Spleen (tissue), 11 donors: ENCODE measurements around the gene PIGW. TPM values are rescaled to one million over a fixed set of nuclear protein-coding genes. Genes with fewer than 3 reads are reported as not detected.

Source experiments
- DNase-seq: peaks from one replicate; pipeline ENCODE4 v3.0.0-alpha.2; 2020
- H3K27ac ChIP-seq, 8 donors: fragments of 200-600 bp; sonication (generic) in 7 of 8; 1 replicate in 4 of 8; 2 replicates in 4 of 8; pipeline versions ENCODE4 v1.5.0 to v1.8.0; 2016 to 2021; ENCODE audit warnings: inconsistent platforms in 4 of 8, mild to moderate bottlenecking in 4 of 8, moderate library complexity in 1 of 8
- H3K27me3 ChIP-seq, 7 donors: fragments of 200-600 bp; sonication (generic) in 6 of 7; replicated peaks in 1 of 7; 1 replicate in 4 of 7; 2 replicates in 3 of 7; pipeline versions ENCODE4 v1.5.0 to v1.8.0; 2016 to 2021; ENCODE audit warnings: inconsistent platforms in 3 of 7, mild to moderate bottlenecking in 1 of 7
- H3K36me3 ChIP-seq, 6 donors: fragments of 200-600 bp; sonication (generic) in 5 of 6; 1 replicate in 4 of 6; 2 replicates in 2 of 6; pipeline versions ENCODE4 v1.5.0 to v1.8.0; 2016 to 2021; ENCODE audit warnings: inconsistent platforms in 2 of 6
- H3K4me1 ChIP-seq, 6 donors: fragments of 200-600 bp; sonication (generic) in 5 of 6; 1 replicate in 3 of 6; 2 replicates in 3 of 6; pipeline versions ENCODE4 v1.5.0 to v1.8.0; 2016 to 2021; ENCODE audit warnings: inconsistent platforms in 3 of 6
- H3K4me3 ChIP-seq, 8 donors: fragments of 200-600 bp; sonication (generic) in 7 of 8; 1 replicate in 4 of 8; 2 replicates in 4 of 8; pipeline versions ENCODE4 v1.5.0 to v1.8.0; 2016 to 2021; ENCODE audit warnings: inconsistent platforms in 4 of 8, mild to moderate bottlenecking in 4 of 8, moderate library complexity in 2 of 8
- H3K9me3 ChIP-seq, 8 donors: fragments of 200-600 bp; sonication (generic) in 7 of 8; 1 replicate in 4 of 8; 2 replicates in 4 of 8; pipeline versions ENCODE4 v1.5.0 to v1.8.0; 2016 to 2021; ENCODE audit warnings: inconsistent platforms in 4 of 8
- POLR2A ChIP-seq, 3 donors: fragments of 450-650 bp; IDR thresholded peaks; one replicate each; pipeline ENCODE4 v1.5.1; 2017; ENCODE audit warnings: antibody characterized with exemption in 3 of 3, mild to moderate bottlenecking in 1 of 3
- POLR2AphosphoS5 ChIP-seq, 3 donors: sonication (generic); formaldehyde crosslinking; IDR thresholded peaks; one replicate each; pipeline ENCODE4 v1.5.1; 2017; ENCODE audit warnings: antibody characterized with exemption in 3 of 3
- WGBS, 5 donors: extraction: QIAGEN DNeasy Blood & Tissue Kit in 3 of 5; methylation state at CpG; one replicate each; pipeline versions ENCODE4 v1.1.5 to v1.1.7; 2013 to 2018; 5-methylcytosine and 5-hydroxymethylcytosine counted together
- intact Hi-C: fragments of 100-400 bp; cut with DNase I; formaldehyde crosslinking; loops from one replicate; pipeline ENCODE4 v1.15.0; 2023; ENCODE audit warnings: low total_unique reads
- polyA plus RNA-seq, 3 donors: library from polyadenylated mRNA; stranded (reverse); fragments of 200-250 nt; gene quantifications; one replicate each; pipeline ENCODE4 v1.2.1, GENCODE V29; 2013
- total RNA-seq, 7 donors: library from RNA; depleted of rRNA in 3 of 7; stranded (reverse); fragments of >200 nt in 3 of 7; fragmentation: NEBNext Ultra II Directional in 4 of 7; extraction: Animal tissue kit (Norgen Biotek cat#: 25700) in 4 of 7; gene quantifications; one replicate each; pipeline versions ENCODE4 v1.1.0 to v1.2.1, GENCODE V29; 2016 to 2021
- TF ChIP-seq, protein P1 (sequence below), 11 experiments: fragments of 200-600 bp in 7 of 11; fragments of 450-650 bp in 4 of 11; sonication (generic) in 4 of 11; IDR thresholded peaks in 8 of 11; conservative IDR thresholded peaks in 3 of 11; 1 replicate in 7 of 11; 2 replicates in 4 of 11; pipeline versions ENCODE4 v1.4.0 to v1.8.0; 2016 to 2021; ENCODE audit warnings: antibody characterized with exemption in 11 of 11, inconsistent platforms in 4 of 11, mild to moderate bottlenecking in 1 of 11
- donor health status: healthy with polysubstance abuse.
- donor health status: DM: no; HTN: no; CAD: no; lungs with moderate emphysema.
- donor health status: DM: no; HTN: no; CAD: no.
- donor health status: Bipolar disorder and iron deficiency.
- donor health status: healthy.
- donor health status: DM: no; HTN: no; CAD: no.
- donor health status: DM: yes; HTN: yes; CAD: no.

The PIGW gene
- total and polyA plus RNA-seq, 10 donors, result 3.3 to 7.7 (median 5.6) TPM

DNA sequence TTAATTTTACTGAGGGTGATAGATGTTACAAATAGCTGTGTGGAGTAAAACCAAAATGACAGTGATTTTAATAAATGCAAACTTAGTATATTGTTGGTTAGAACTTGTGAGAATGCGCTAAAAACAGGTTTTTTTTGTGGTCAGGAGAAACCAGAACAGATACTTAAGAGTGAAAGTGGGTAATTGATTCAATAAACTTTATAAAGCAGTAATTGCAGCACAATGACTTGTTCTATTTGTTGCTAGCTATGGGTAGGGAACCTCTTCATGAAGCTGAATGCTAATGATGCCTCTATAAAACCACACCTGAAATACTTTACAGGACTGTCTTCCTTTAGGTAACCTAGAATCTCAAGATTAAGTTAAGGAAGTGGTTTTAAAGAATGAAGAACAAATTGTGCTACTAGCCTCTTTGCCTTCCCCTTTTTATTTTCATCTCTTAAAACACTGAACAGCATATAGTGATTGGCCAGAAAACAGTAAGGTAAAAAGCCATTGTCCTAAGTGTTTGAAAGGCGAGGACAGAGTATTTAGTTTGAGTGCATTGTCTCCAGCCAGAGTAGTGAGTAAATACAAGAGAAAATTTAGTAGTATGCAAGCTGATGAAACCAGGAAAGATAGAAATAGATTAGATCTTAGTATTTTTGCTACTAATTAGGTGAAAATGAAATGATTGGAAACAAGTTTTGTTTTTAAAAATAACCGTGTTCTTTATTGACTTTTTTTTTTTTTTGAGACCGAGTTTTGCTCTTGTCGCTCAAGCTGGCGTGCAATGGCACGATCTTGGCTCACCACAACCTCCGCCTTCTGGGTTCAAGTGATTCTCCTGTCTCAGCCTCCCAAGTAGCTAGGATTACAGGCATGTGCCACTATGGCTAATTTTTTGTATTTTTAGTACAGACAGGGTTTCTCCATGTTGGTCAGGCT, 16.0 kb downstream of the PIGW start:
- Histone ChIP-seq H3K4me3 (peak overlapping the region in 2 of 8 donors; percentile 0 to 36), H3K27ac (peak overlapping the region; percentile 10 to 100 (median 74)), H3K4me1 (peaks cover 72 to 100% (median 98%) of the 10 kb centered on the region in 6 donors), H3K27me3 (no peaks in the 10 kb centered on the region), H3K36me3 (peaks cover 0 to 46% (median 9%) of the 10 kb centered on the region in 6 donors), H3K9me3 (no peaks in the 10 kb centered on the region)
- no peak for DNase-seq
- TF ChIP-seq POLR2A (IDR thresholded peaks at IDR 0.05) (no peak), POLR2AphosphoS5 (IDR thresholded peaks at IDR 0.05) (no peak)
- TF ChIP-seq, protein P1, sequence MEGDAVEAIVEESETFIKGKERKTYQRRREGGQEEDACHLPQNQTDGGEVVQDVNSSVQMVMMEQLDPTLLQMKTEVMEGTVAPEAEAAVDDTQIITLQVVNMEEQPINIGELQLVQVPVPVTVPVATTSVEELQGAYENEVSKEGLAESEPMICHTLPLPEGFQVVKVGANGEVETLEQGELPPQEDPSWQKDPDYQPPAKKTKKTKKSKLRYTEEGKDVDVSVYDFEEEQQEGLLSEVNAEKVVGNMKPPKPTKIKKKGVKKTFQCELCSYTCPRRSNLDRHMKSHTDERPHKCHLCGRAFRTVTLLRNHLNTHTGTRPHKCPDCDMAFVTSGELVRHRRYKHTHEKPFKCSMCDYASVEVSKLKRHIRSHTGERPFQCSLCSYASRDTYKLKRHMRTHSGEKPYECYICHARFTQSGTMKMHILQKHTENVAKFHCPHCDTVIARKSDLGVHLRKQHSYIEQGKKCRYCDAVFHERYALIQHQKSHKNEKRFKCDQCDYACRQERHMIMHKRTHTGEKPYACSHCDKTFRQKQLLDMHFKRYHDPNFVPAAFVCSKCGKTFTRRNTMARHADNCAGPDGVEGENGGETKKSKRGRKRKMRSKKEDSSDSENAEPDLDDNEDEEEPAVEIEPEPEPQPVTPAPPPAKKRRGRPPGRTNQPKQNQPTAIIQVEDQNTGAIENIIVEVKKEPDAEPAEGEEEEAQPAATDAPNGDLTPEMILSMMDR (IDR thresholded peaks at IDR 0.05 in 8 of 11, conservative IDR thresholded peaks at IDR 0.05 in 3 of 11), result no peak
- intact Hi-C loops, result no loop called here
- WGBS, 5 donors, result 59 to 66% (median 63%) methylated on average over 8 of the region's 8 CpGs

GRCh38 chr17:36553459-36553858, 18.7 kb downstream of the PIGW start:
- H3K9me3 ChIP-seq, result no peaks in the 10 kb centered on the region
- 70 to 89% (median 83%) methylated on average over 3 of the region's 3 CpGs for WGBS, 5 donors
- H3K36me3 ChIP-seq, result peaks cover 0 to 57% (median 36%) of the 10 kb centered on the region in 6 donors
- no peak for DNase-seq
- peak overlapping the region in 1 of 8 donors; percentile 36 for H3K27ac ChIP-seq
- intact Hi-C loops, result no loop called here
- no peak overlapping the region for H3K4me3 ChIP-seq
- peaks cover 52 to 81% (median 76%) of the 10 kb centered on the region in 6 donors for H3K4me1 ChIP-seq
- TF ChIP-seq POLR2AphosphoS5 (IDR thresholded peaks at IDR 0.05) (no peak), POLR2A (IDR thresholded peaks at IDR 0.05) (no peak)
- TF ChIP-seq, protein P1 (IDR thresholded peaks at IDR 0.05 in 8 of 11, conservative IDR thresholded peaks at IDR 0.05 in 3 of 11), result no peak
- H3K27me3 ChIP-seq, result no peaks in the 10 kb centered on the region

- intact Hi-C loops, result no loop called here
- Histone ChIP-seq H3K27me3 (no peaks in the 10 kb centered on the region), H3K4me3 (no peak overlapping the region), H3K36me3 (peaks cover 9 to 100% (median 90%) of the 10 kb centered on the region in 6 donors), H3K27ac (no peak overlapping the region), H3K9me3 (no peaks in the 10 kb centered on the region), H3K4me1 (peaks cover 0 to 43% (median 0%) of the 10 kb centered on the region in 6 donors)
- no peak for TF ChIP-seq POLR2A (IDR thresholded peaks at IDR 0.05)
- TF ChIP-seq, protein P1 (IDR thresholded peaks at IDR 0.05 in 8 of 11, conservative IDR thresholded peaks at IDR 0.05 in 3 of 11), result no peak
- no peak for TF ChIP-seq POLR2AphosphoS5 (IDR thresholded peaks at IDR 0.05)
- 91 to 98% (median 93%) methylated on average over 4 of the region's 4 CpGs for WGBS, 5 donors
- DNase-seq, result no peak
Observed at GRCh38 chr17:36566081-36566480, 31.3 kb downstream of the PIGW start.

DNA sequence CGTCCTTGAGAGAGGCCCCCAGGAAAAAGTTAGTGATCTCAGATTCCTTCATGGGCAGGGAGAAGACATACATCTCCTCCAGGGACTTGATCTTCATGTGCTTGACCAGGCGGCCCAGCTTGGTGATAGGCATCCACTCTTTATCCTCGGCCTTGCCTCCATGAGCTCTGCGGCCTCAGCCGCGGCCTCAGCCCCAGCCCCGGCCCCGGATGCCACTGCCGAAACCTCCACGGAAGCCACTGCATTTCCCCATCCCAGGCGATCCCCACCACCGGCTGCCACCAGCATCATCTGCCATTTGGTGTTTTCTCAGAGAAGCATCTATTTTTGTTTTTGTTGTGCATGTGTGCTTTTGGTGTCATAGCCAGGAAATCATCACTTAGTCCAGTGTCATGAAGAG, 40.2 kb downstream of the PIGW start:
- no peaks in the 10 kb centered on the region for H3K9me3 ChIP-seq
- no peak overlapping the region for H3K27ac ChIP-seq
- TF ChIP-seq, protein P1 (IDR thresholded peaks at IDR 0.05 in 8 of 11, conservative IDR thresholded peaks at IDR 0.05 in 3 of 11), result no peak
- peak in 1 of 3 donors; percentile 68 for TF ChIP-seq POLR2AphosphoS5 (IDR thresholded peaks at IDR 0.05)
- H3K4me3 ChIP-seq, result no peak overlapping the region
- H3K36me3 ChIP-seq, result peaks cover 3 to 95% (median 75%) of the 10 kb centered on the region in 6 donors
- no peak for DNase-seq
- no peaks in the 10 kb centered on the region for H3K27me3 ChIP-seq
- 94 to 97% (median 95%) methylated on average over 11 to 12 of the region's 12 CpGs for WGBS, 5 donors
- intact Hi-C loops, result no loop called here
- H3K4me1 ChIP-seq, result peaks cover 0 to 29% (median 0%) of the 10 kb centered on the region in 6 donors
